Heart left ventricle (tissue), 13 donors: ENCODE data around the gene TMEM38B.

Source experiments
- POLR2A ChIP-seq, 2 donors: fragments of 450-650 bp; IDR thresholded peaks; one replicate each; pipeline ENCODE4 v1.6.1; 2017; ENCODE audit warnings: antibody characterized with exemption in 2 of 2, mild to moderate bottlenecking in 2 of 2, moderate library complexity in 2 of 2
- TF ChIP-seq, protein P1 (sequence below), 12 donors: fragments of 200-600 bp; sonication (generic) in 4 of 12; IDR thresholded peaks; one replicate each; pipeline versions ENCODE4 v1.5.0 to v1.8.0; 2018 to 2022; ENCODE audit warnings: antibody characterized with exemption in 12 of 12, mild to moderate bottlenecking in 5 of 12
- donor health status: ischemic (EF 13 %, LVEDD 7.1; RV severe dilation, severe dysfunction).
- donor health status: DM: no; HTN: yes; CAD: no.
- donor health status: DM: no; HTN: no; CAD: no.
- donor health status: ischemic (EF 25% LVEDD 6.9; RV normal size, moderate dysfunction).
- donor health status: ischemic (EF 25% LVEDD 5.7; RV mildly dilated, moderate dysfunction).
- donor health status: ischemic (EF 35%, LVEDD 5.7; RV mildly dilated, moderate dysfunction).
- donor health status: nonischemic (EF 11% LVEDD 7.7; RV severe dilation, severe dysfunction).
- donor health status: DM: yes; HTN: yes; CAD: no.
- donor health status: PGD.
- donor health status: ischemic (EF 29% LVEDD 5.4; RV normal size, mild dysfunction).
- donor health status: nonischemic (EF 23%, LVEDD 6.1; RV moderate dilation, normal function).

DNA sequence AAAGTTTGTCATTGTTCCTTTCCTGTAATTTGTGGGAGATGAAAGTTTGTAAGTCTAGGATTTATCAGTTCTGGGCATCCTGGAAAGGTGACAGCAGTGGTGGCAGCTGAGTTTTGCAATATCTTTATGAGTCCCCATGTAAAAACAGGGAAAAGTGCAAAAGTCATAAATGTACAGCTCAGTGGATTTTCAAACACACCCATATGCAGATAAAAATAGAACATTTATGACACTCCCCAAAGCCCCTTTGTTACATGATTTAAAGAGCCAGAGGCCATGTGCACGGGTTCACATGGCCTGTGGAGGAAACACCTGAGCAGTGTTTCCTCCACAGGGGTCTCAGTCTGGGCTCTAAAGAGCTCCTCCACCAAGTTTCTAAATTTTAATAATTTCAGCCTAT is 6.3 kb downstream of the TMEM38B start:
- TF ChIP-seq, protein P1, sequence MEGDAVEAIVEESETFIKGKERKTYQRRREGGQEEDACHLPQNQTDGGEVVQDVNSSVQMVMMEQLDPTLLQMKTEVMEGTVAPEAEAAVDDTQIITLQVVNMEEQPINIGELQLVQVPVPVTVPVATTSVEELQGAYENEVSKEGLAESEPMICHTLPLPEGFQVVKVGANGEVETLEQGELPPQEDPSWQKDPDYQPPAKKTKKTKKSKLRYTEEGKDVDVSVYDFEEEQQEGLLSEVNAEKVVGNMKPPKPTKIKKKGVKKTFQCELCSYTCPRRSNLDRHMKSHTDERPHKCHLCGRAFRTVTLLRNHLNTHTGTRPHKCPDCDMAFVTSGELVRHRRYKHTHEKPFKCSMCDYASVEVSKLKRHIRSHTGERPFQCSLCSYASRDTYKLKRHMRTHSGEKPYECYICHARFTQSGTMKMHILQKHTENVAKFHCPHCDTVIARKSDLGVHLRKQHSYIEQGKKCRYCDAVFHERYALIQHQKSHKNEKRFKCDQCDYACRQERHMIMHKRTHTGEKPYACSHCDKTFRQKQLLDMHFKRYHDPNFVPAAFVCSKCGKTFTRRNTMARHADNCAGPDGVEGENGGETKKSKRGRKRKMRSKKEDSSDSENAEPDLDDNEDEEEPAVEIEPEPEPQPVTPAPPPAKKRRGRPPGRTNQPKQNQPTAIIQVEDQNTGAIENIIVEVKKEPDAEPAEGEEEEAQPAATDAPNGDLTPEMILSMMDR (IDR thresholded peaks at IDR 0.05): no peak
- no peak for TF ChIP-seq POLR2A (IDR thresholded peaks at IDR 0.05)
